Frontal cortex (tissue), 4 donors: ENCODE measurements around the gene PMM1. TPM values are rescaled to one million over a fixed set of nuclear protein-coding genes. Genes with fewer than 3 reads are reported as not detected.
"Not testable (repeated sequence)": the region's sequence is repeated elsewhere in the genome, so short reads cannot be mapped to it uniquely, and the experiment has no call there.

Experiments used
- DNase-seq, 2 donors: peaks; one replicate each; pipeline ENCODE4 v3.0.0; 2012; ENCODE audit warnings: low spot score in 2 of 2
- FAIRE-seq: peaks from 2 replicates; lab custom pipeline; 2012; peaks lifted over from hg19 to GRCh38; lab: Jason Lieb, UNC
- total RNA-seq: library from RNA; depleted of rRNA; stranded (reverse); fragments of >200 nt; gene quantifications from one replicate; pipeline ENCODE4 v1.2.3, GENCODE V29; 2014
- donor health status: control.
- donor health status: control.
- donor health status: control.

The PMM1 gene
- total RNA-seq, result 16.3 TPM

GRCh38 chr22:41589391-41590241 lies at the start of gene PMM1:
Gene PMM1, minus strand, starts transcription at chr22:41589840. Its CDS starts 35 bp downstream, at chr22:41589805.
- FAIRE-seq (peak; percentile 79), DNase-seq (peak; percentile 99 to 100)

GRCh38 chr22:41638748-41639147 lies 49.1 kb upstream of the PMM1 start:
- no peak for DNase-seq
- no peak for FAIRE-seq

GRCh38 chr22:41638124-41638523 lies 48.5 kb upstream of the PMM1 start:
- no peak for FAIRE-seq
- no peak for DNase-seq

GRCh38 chr22:41637623-41638022 lies 48.0 kb upstream of the PMM1 start:
- not testable (repeated sequence) for FAIRE-seq, DNase-seq

- DNase-seq, result no peak
- FAIRE-seq, result no peak
These were observed 46.8 kb upstream of the PMM1 start for GRCh38 chr22:41636467-41636866.

GRCh38 chr22:41634610-41635009 lies 45.0 kb upstream of the PMM1 start:
- not testable (repeated sequence) for FAIRE-seq, DNase-seq

- not testable (repeated sequence) for DNase-seq, FAIRE-seq
These were observed 42.0 kb upstream of the PMM1 start for GRCh38 chr22:41631615-41632014.

GRCh38 chr22:41631115-41631514 lies 41.5 kb upstream of the PMM1 start:
- not testable (repeated sequence) for FAIRE-seq, DNase-seq

- no peak for FAIRE-seq
- DNase-seq, result no peak
These were observed 35.9 kb upstream of the PMM1 start for GRCh38 chr22:41625577-41625976.

- no peak for DNase-seq
- no peak for FAIRE-seq
These were observed 32.2 kb upstream of the PMM1 start for GRCh38 chr22:41621911-41622179.

GRCh38 chr22:41621099-41621910 lies 31.7 kb upstream of the PMM1 start, which contains the start of gene XRCC6:
Gene XRCC6, plus strand, starts transcription at chr22:41621295. Its CDS starts 710 bp downstream, at chr22:41622005.
- DNase-seq, result peak; percentile 99 to 100
- FAIRE-seq, result peak; percentile 24

- FAIRE-seq, result no peak
- DNase-seq, result no peak
These were observed 31.0 kb upstream of the PMM1 start, which contains the start of gene DESI1 for GRCh38 chr22:41620589-41621098. Gene DESI1, minus strand, starts transcription at chr22:41621043. Its CDS starts 204 bp downstream, at chr22:41620839.

- peak in 1 of 2 donors; percentile 34 for DNase-seq
- FAIRE-seq, result no peak
These were observed 30.4 kb upstream of the PMM1 start for GRCh38 chr22:41619979-41620588.

- DNase-seq (no peak), FAIRE-seq (no peak)
These were observed 23.8 kb upstream of the PMM1 start for GRCh38 chr22:41613456-41613855.

- DNase-seq (no peak), FAIRE-seq (no peak)
These were observed 23.1 kb upstream of the PMM1 start for GRCh38 chr22:41612603-41613306.

- DNase-seq (no peak), FAIRE-seq (no peak)
These were observed 18.7 kb upstream of the PMM1 start for GRCh38 chr22:41608386-41608785.

GRCh38 chr22:41603873-41604332 lies 14.3 kb upstream of the PMM1 start:
- FAIRE-seq (no peak), DNase-seq (no peak)

- DNase-seq (no peak), FAIRE-seq (no peak)
These were observed 11.3 kb upstream of the PMM1 start for GRCh38 chr22:41600976-41601375.

- DNase-seq (no peak), FAIRE-seq (no peak)
These were observed 9.4 kb upstream of the PMM1 start for GRCh38 chr22:41598891-41599635.
